Effector memory CD4-positive, alpha-beta T cell (primary cell): ENCODE data around the gene IGSF11.
"Not testable (repeated sequence)": the region's sequence is repeated elsewhere in the genome, so short reads cannot be mapped to it uniquely, and the experiment has no call there.

Experiments
- DNase-seq, 3 donors: peaks; one replicate each; pipeline ENCODE4 v3.0.0-alpha.2; 2020
- H3K27ac ChIP-seq: 2 replicates; pipeline ENCODE4 v1.7.0; 2013; ENCODE audit warnings: mild to moderate bottlenecking, low read length, moderate library complexity; ENCODE audit not compliant: insufficient read depth, poor library complexity, severe bottlenecking
- H3K27me3 ChIP-seq: replicated peaks from 2 replicates; pipeline ENCODE4 v1.7.0; 2013; ENCODE audit warnings: mild to moderate bottlenecking, low read length; ENCODE audit not compliant: insufficient read depth, control insufficient read depth, poor library complexity, severe bottlenecking
- H3K36me3 ChIP-seq: 2 replicates; pipeline ENCODE4 v1.7.0; 2013; ENCODE audit warnings: mild to moderate bottlenecking, low read length, moderate library complexity; ENCODE audit not compliant: control insufficient read depth, insufficient read depth
- H3K4me1 ChIP-seq: 2 replicates; pipeline ENCODE4 v1.7.0; 2013; ENCODE audit warnings: low read length, mild to moderate bottlenecking; ENCODE audit not compliant: control insufficient read depth, insufficient read depth, poor library complexity, severe bottlenecking
- H3K4me3 ChIP-seq: 2 replicates; pipeline ENCODE4 v1.7.0; 2013; ENCODE audit warnings: low read length, low read depth, mild to moderate bottlenecking; ENCODE audit not compliant: insufficient read depth, poor library complexity, severe bottlenecking
- H3K9me3 ChIP-seq: 2 replicates; pipeline ENCODE4 v1.7.0; 2013; ENCODE audit warnings: mild to moderate bottlenecking, low read length, moderate library complexity; ENCODE audit not compliant: control insufficient read depth
- total RNA-seq, 3 donors: gene quantifications; one replicate each; lab custom pipeline; 2026; lab: John Stamatoyannopoulos, UW

IGSF11 gene
- 0 to 0.35 (median 0.09) reads per million in 3 donors for total RNA-seq

- Histone ChIP-seq H3K27me3 (peaks cover 9% of the 10 kb centered on the region), H3K36me3 (no peaks in the 10 kb centered on the region), H3K9me3 (no peaks in the 10 kb centered on the region), H3K27ac (no peak within 1 kb of the TSS), H3K4me1 (no peaks in the 10 kb centered on the region), H3K4me3 (peak within 1 kb of the TSS; percentile 64)
- peak; percentile 26 to 37 (median 27) for DNase-seq
Measured at GRCh38 chr3:119034256-119035013, at the start of gene IGSF11. Gene IGSF11 (minus strand): TSS chr3:119034846. CDS start chr3:119034582, 264 bp downstream.

GRCh38 chr3:119080364-119080763 lies 45.7 kb upstream of the IGSF11 start:
- Histone ChIP-seq H3K27me3 (no peaks in the 10 kb centered on the region), H3K4me1 (no peaks in the 10 kb centered on the region), H3K36me3 (no peaks in the 10 kb centered on the region), H3K9me3 (no peaks in the 10 kb centered on the region), H3K4me3 (no peak overlapping the region), H3K27ac (no peak overlapping the region)
- no peak for DNase-seq

GRCh38 chr3:119073258-119074001 lies 38.8 kb upstream of the IGSF11 start:
- H3K4me1 ChIP-seq: no peaks in the 10 kb centered on the region
- H3K27me3 ChIP-seq: no peaks in the 10 kb centered on the region
- H3K27ac ChIP-seq: no peak overlapping the region

GRCh38 chr3:119072451-119072850 lies 37.8 kb upstream of the IGSF11 start:
- not testable (repeated sequence) for DNase-seq, H3K9me3 ChIP-seq, H3K27me3 ChIP-seq, H3K4me3 ChIP-seq, H3K4me1 ChIP-seq, H3K27ac ChIP-seq, H3K36me3 ChIP-seq

More at GRCh38 chr3:119073258-119074001, 38.8 kb upstream of the IGSF11 start:
- no peak for DNase-seq
- H3K36me3 ChIP-seq: no peaks in the 10 kb centered on the region
- no peak overlapping the region for H3K4me3 ChIP-seq
- H3K9me3 ChIP-seq: no peaks in the 10 kb centered on the region

- Histone ChIP-seq H3K36me3 (no peaks in the 10 kb centered on the region), H3K9me3 (no peaks in the 10 kb centered on the region), H3K27ac (no peak overlapping the region), H3K4me1 (no peaks in the 10 kb centered on the region), H3K27me3 (no peaks in the 10 kb centered on the region), H3K4me3 (no peak overlapping the region)
- no peak for DNase-seq
Measured at GRCh38 chr3:119069725-119070124, 35.1 kb upstream of the IGSF11 start.

- H3K27ac ChIP-seq: no peak overlapping the region
- H3K4me1 ChIP-seq: no peaks in the 10 kb centered on the region
- no peaks in the 10 kb centered on the region for H3K36me3 ChIP-seq
- no peaks in the 10 kb centered on the region for H3K27me3 ChIP-seq
- no peak overlapping the region for H3K4me3 ChIP-seq
- H3K9me3 ChIP-seq: no peaks in the 10 kb centered on the region
- no peak for DNase-seq
Measured at GRCh38 chr3:119063471-119063870, 28.8 kb upstream of the IGSF11 start.

GRCh38 chr3:119062892-119063291 lies 28.2 kb upstream of the IGSF11 start:
- DNase-seq: no peak
- no peak overlapping the region for H3K27ac ChIP-seq
- no peaks in the 10 kb centered on the region for H3K36me3 ChIP-seq
- no peak overlapping the region for H3K4me3 ChIP-seq
- no peaks in the 10 kb centered on the region for H3K27me3 ChIP-seq
- no peaks in the 10 kb centered on the region for H3K4me1 ChIP-seq
- H3K9me3 ChIP-seq: no peaks in the 10 kb centered on the region

- H3K9me3 ChIP-seq: no peaks in the 10 kb centered on the region
- H3K27ac ChIP-seq: no peak overlapping the region
- H3K27me3 ChIP-seq: no peaks in the 10 kb centered on the region
- H3K4me3 ChIP-seq: no peak overlapping the region
- no peaks in the 10 kb centered on the region for H3K4me1 ChIP-seq
- DNase-seq: no peak
- H3K36me3 ChIP-seq: no peaks in the 10 kb centered on the region
Measured at GRCh38 chr3:119044593-119044992, 9.9 kb upstream of the IGSF11 start.

GRCh38 chr3:119042162-119042561 lies 7.5 kb upstream of the IGSF11 start:
- H3K27me3 ChIP-seq: no peaks in the 10 kb centered on the region
- DNase-seq: no peak

GRCh38 chr3:119035014-119035346 lies 334 bp upstream of the IGSF11 start:
- no peak for DNase-seq
- Histone ChIP-seq H3K4me1 (no peaks in the 10 kb centered on the region), H3K27ac (no peak overlapping the region), H3K4me3 (no peak overlapping the region), H3K9me3 (no peaks in the 10 kb centered on the region), H3K27me3 (peaks cover 9% of the 10 kb centered on the region), H3K36me3 (no peaks in the 10 kb centered on the region)

More at GRCh38 chr3:119042162-119042561, 7.5 kb upstream of the IGSF11 start:
- Histone ChIP-seq H3K4me1 (no peaks in the 10 kb centered on the region), H3K4me3 (no peak overlapping the region), H3K27ac (no peak overlapping the region), H3K9me3 (no peaks in the 10 kb centered on the region), H3K36me3 (no peaks in the 10 kb centered on the region)
